Ishikawa (cell line): ENCODE data around the gene DLX2.

Experiments
- CEBPB ChIP-seq: IDR thresholded peaks from 2 replicates; pipeline ENCODE4 v1.6.1; 2012
- EGR1 ChIP-seq: IDR thresholded peaks from 2 replicates; pipeline ENCODE4 v1.6.1; 2012

DNA sequence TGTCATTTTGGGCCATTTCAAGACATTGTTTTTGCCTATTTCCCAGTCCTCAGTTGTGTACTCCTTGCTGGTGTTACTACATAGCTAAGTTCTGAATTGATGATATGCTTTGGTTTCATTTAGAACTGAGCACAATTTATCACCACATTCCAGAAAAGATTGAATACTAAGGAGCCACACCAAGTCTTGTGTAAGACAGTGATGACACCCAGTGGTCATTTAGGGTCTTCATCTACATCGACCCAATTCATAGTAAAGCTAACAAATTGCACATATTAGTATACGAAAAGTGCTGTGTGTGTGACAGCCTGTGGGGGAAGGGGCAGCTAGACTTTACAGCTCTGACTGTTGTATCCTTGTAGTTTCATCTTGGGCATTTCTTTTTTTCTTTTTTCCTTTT lies 10.9 kb upstream of the DLX2 start:
- TF ChIP-seq EGR1: no peak
- no peak for TF ChIP-seq CEBPB
